ENCODE results near the gene KRT74. TPM values are rescaled to one million over a fixed set of nuclear protein-coding genes. Genes with fewer than 3 reads are reported as not detected.

The KRT74 gene
- polyA plus RNA-seq, 1 donor (not counting 4 experiments of a cell fraction or from before 2014, with no cell fraction given): 0.17 TPM

DNA sequence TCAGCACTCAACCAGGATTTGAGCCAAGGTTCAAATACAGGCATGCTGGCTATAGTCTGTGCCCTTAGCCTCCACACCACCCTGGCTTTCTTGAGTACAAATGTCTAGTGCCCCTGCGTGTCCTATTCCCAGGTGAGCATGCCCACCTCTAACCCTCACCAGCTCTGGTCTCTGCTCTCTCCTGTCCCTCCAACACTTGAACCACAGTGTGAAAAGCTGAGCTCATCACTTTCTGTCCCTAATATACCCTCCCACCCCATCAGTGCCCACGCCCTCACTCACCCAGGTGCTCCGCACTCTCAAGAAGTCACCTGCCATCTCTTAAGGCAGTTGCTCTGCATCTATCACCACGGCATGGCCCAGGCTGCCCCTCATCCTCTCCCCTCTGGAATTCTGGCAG lies 13.7 kb downstream of the KRT74 start:
- Histone ChIP-seq H3K27ac (ENCODE audit: control insufficient read depth, insufficient read depth, low read length) (no peak overlapping the region), H3K4me3 (ENCODE audit: control insufficient read depth in 2 of 3, extremely low read depth in 1 of 3, insufficient read depth in 2 of 3, low read depth in 1 of 3, low read length in 3 of 3) (no peak overlapping the region), H3K27me3 (ENCODE audit: control insufficient read depth, extremely low read depth, insufficient read depth, low read length) (peaks cover 2% of the 10 kb centered on the region), H3K4me2 (ENCODE audit: control insufficient read depth, extremely low read depth, insufficient read depth, low read depth, low read length) (no peak overlapping the region), H2AFZ (ENCODE audit: control insufficient read depth, low read length) (no peak overlapping the region), H3K36me3 (ENCODE audit: control insufficient read depth in 2 of 2, extremely low read depth in 1 of 2, insufficient read depth in 2 of 2, low read length in 2 of 2) (no peaks in the 10 kb centered on the region), H3K79me2 (ENCODE audit: control insufficient read depth, insufficient read depth, low read length) (no peaks in the 10 kb centered on the region), H3K9me1 (ENCODE audit: control insufficient read depth, extremely low read depth, insufficient read depth, low read length) (no peaks in the 10 kb centered on the region), H3K4me1 (ENCODE audit: control insufficient read depth, extremely low read depth, insufficient read depth, low read length) (no peaks in the 10 kb centered on the region), H3K9ac (ENCODE audit: control insufficient read depth, extremely low read depth, insufficient read depth, low read length) (no peak overlapping the region), H3K9me3 (ENCODE audit: control insufficient read depth, low read depth, low read length) (no peaks in the 10 kb centered on the region), H4K20me1 (ENCODE audit: control insufficient read depth, extremely low read depth, insufficient read depth, low read length) (no peaks in the 10 kb centered on the region)
- DNase-seq (ENCODE audit: low read depth, low spot score): no peak
- FAIRE-seq: no peak
- dilution Hi-C loops (cut with MboI; ENCODE audit: extremely low pct_ligation_motif_present, low sequenced_read_pairs): no loop called here
- TF ChIP-seq, protein P1, sequence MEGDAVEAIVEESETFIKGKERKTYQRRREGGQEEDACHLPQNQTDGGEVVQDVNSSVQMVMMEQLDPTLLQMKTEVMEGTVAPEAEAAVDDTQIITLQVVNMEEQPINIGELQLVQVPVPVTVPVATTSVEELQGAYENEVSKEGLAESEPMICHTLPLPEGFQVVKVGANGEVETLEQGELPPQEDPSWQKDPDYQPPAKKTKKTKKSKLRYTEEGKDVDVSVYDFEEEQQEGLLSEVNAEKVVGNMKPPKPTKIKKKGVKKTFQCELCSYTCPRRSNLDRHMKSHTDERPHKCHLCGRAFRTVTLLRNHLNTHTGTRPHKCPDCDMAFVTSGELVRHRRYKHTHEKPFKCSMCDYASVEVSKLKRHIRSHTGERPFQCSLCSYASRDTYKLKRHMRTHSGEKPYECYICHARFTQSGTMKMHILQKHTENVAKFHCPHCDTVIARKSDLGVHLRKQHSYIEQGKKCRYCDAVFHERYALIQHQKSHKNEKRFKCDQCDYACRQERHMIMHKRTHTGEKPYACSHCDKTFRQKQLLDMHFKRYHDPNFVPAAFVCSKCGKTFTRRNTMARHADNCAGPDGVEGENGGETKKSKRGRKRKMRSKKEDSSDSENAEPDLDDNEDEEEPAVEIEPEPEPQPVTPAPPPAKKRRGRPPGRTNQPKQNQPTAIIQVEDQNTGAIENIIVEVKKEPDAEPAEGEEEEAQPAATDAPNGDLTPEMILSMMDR (optimal IDR thresholded peaks at IDR 0.05 in 1 of 3, IDR thresholded peaks at IDR 0.05 in 1 of 3, conservative IDR thresholded peaks at IDR 0.05 in 1 of 3; ENCODE audit: extremely low read depth in 1 of 3, insufficient read depth in 2 of 3, low read length in 3 of 3): no peak
- no peak for TF ChIP-seq EZH2 (IDR thresholded peaks at IDR 0.05; ENCODE audit: low read length)

GRCh38 chr12:52558781-52559445 lies 14.7 kb downstream of the KRT74 start:
- dilution Hi-C loops (cut with MboI; ENCODE audit: extremely low pct_ligation_motif_present, low sequenced_read_pairs): no loop called here
- Histone ChIP-seq H3K9me3 (ENCODE audit: control insufficient read depth, low read depth, low read length) (no peaks in the 10 kb centered on the region), H3K4me3 (ENCODE audit: control insufficient read depth in 2 of 3, extremely low read depth in 1 of 3, insufficient read depth in 2 of 3, low read depth in 1 of 3, low read length in 3 of 3) (no peak overlapping the region), H3K27ac (ENCODE audit: control insufficient read depth, insufficient read depth, low read length) (no peak overlapping the region), H3K9ac (ENCODE audit: control insufficient read depth, extremely low read depth, insufficient read depth, low read length) (no peak overlapping the region), H4K20me1 (ENCODE audit: control insufficient read depth, extremely low read depth, insufficient read depth, low read length) (no peaks in the 10 kb centered on the region), H3K36me3 (ENCODE audit: control insufficient read depth in 2 of 2, extremely low read depth in 1 of 2, insufficient read depth in 2 of 2, low read length in 2 of 2) (no peaks in the 10 kb centered on the region), H3K4me1 (ENCODE audit: control insufficient read depth, extremely low read depth, insufficient read depth, low read length) (no peaks in the 10 kb centered on the region), H3K27me3 (ENCODE audit: control insufficient read depth, extremely low read depth, insufficient read depth, low read length) (no peaks in the 10 kb centered on the region), H2AFZ (ENCODE audit: control insufficient read depth, low read length) (no peak overlapping the region), H3K4me2 (ENCODE audit: control insufficient read depth, extremely low read depth, insufficient read depth, low read depth, low read length) (no peak overlapping the region), H3K79me2 (ENCODE audit: control insufficient read depth, insufficient read depth, low read length) (no peaks in the 10 kb centered on the region), H3K9me1 (ENCODE audit: control insufficient read depth, extremely low read depth, insufficient read depth, low read length) (no peaks in the 10 kb centered on the region)
- FAIRE-seq: no peak
- TF ChIP-seq, protein P1 (optimal IDR thresholded peaks at IDR 0.05 in 1 of 3, IDR thresholded peaks at IDR 0.05 in 1 of 3, conservative IDR thresholded peaks at IDR 0.05 in 1 of 3; ENCODE audit: extremely low read depth in 1 of 3, insufficient read depth in 2 of 3, low read length in 3 of 3): no peak
- no peak for DNase-seq (ENCODE audit: low read depth, low spot score)
